ENCODE results near the gene CTAGE1.
"Not testable (repeated sequence)": the region's sequence is repeated elsewhere in the genome, so short reads cannot be mapped to it uniquely, and the experiment has no call there.

The CTAGE1 gene

GRCh38 chr18:22433956-22434355 lies 16.2 kb upstream of the CTAGE1 start:
- DNase-seq = no peak

- DNase-seq = no peak
These were observed 15.0 kb upstream of the CTAGE1 start for GRCh38 chr18:22432657-22433137.

GRCh38 chr18:22429564-22429963 lies 11.8 kb upstream of the CTAGE1 start:
- no peak for DNase-seq

GRCh38 chr18:22428672-22429071 lies 11.0 kb upstream of the CTAGE1 start:
- DNase-seq = no peak

GRCh38 chr18:22427822-22428549 lies 10.3 kb upstream of the CTAGE1 start:
- no peak for DNase-seq

GRCh38 chr18:22424565-22424963 lies 6.8 kb upstream of the CTAGE1 start:
- no peak for DNase-seq

- no peak for DNase-seq
These were observed 6.3 kb upstream of the CTAGE1 start for GRCh38 chr18:22423878-22424564.

- no peak for DNase-seq
These were observed 5.3 kb upstream of the CTAGE1 start for GRCh38 chr18:22422909-22423548.

- DNase-seq = no peak
These were observed 2.9 kb upstream of the CTAGE1 start for GRCh38 chr18:22420652-22421051.

GRCh38 chr18:22412176-22412911 lies 5.4 kb downstream of the CTAGE1 start:
- DNase-seq = no peak

- no peak for DNase-seq
These were observed 6.3 kb downstream of the CTAGE1 start for GRCh38 chr18:22411446-22411845.

- DNase-seq = no peak
These were observed 7.6 kb downstream of the CTAGE1 start for GRCh38 chr18:22410126-22410525.

- DNase-seq = no peak
These were observed 8.3 kb downstream of the CTAGE1 start for GRCh38 chr18:22409445-22409844.

- no peak for DNase-seq
These were observed 9.7 kb downstream of the CTAGE1 start for GRCh38 chr18:22408059-22408458.

- no peak for DNase-seq
These were observed 12.6 kb downstream of the CTAGE1 start for GRCh38 chr18:22405142-22405541.

GRCh38 chr18:22403950-22404349 lies 13.8 kb downstream of the CTAGE1 start:
- no peak for DNase-seq

GRCh38 chr18:22399949-22400348 lies 17.8 kb downstream of the CTAGE1 start:
- no peak for DNase-seq

GRCh38 chr18:22398464-22398863 lies 19.3 kb downstream of the CTAGE1 start:
- no peak for DNase-seq

GRCh38 chr18:22394428-22394827 lies 23.3 kb downstream of the CTAGE1 start:
- DNase-seq = no peak

- DNase-seq = not testable (repeated sequence)
These were observed 24.6 kb downstream of the CTAGE1 start for GRCh38 chr18:22393164-22393563.

GRCh38 chr18:22391407-22392345 lies 26.0 kb downstream of the CTAGE1 start:
- DNase-seq = peak; percentile 48

- no peak for DNase-seq
These were observed 29.9 kb downstream of the CTAGE1 start for GRCh38 chr18:22387787-22388186.

Measured in DMS153 (cell line).